ENCODE results near the gene NES. TPM values are rescaled to one million over a fixed set of nuclear protein-coding genes. Genes with fewer than 3 reads are reported as not detected.

Gene NES
- polyA plus RNA-seq, 3 donors: not detected

GRCh38 chr1:156705321-156705917 is 28.2 kb upstream of the NES start, which contains the start of gene CRABP2:
Gene CRABP2, minus strand, starts transcription at chr1:156705583. Its CDS starts 137 bp downstream, at chr1:156705446.
- H3K4me1 Mint-ChIP-seq: peaks cover 28% of the 10 kb centered on the region
- H3K27ac Mint-ChIP-seq: peak within 1 kb of the TSS in 1 of 7 donors; percentile 37
- no peak for TF ChIP-seq CTCF (IDR thresholded peaks at IDR 0.05)
- H3K27ac ChIP-seq (ENCODE audit: low read depth in 1 of 2, low read length in 2 of 2): no peak within 1 kb of the TSS
- peaks cover 44 to 72% of the 10 kb centered on the region in 2 donors for H3K27me3 ChIP-seq (ENCODE audit: control insufficient read depth in 2 of 2, insufficient read depth in 2 of 2, low read length in 2 of 2)
- H4K20me1 ChIP-seq (ENCODE audit: insufficient read depth, low read length): no peaks in the 10 kb centered on the region
- H3K79me2 ChIP-seq (ENCODE audit: insufficient read depth, low read length): no peaks in the 10 kb centered on the region
- H3K9me3 Mint-ChIP-seq: peaks cover 0 to 25% (median 10%) of the 10 kb centered on the region in 7 donors
- peak within 1 kb of the TSS; percentile 57 to 83 for H3K4me3 Mint-ChIP-seq
- peak within 1 kb of the TSS in 1 of 3 experiments; percentile 45 for H3K4me3 ChIP-seq (replicated peaks in 1 of 3; ENCODE audit: low read depth in 2 of 3, low read length in 3 of 3)
- WGBS (ENCODE audit: insufficient coverage): 3% methylated on average over 25 of the region's 42 CpGs
- H3K4me1 ChIP-seq (ENCODE audit: control insufficient read depth in 1 of 2, insufficient read depth in 2 of 2, low read length in 2 of 2): peaks cover 20 to 22% of the 10 kb centered on the region in 2 donors
- peak within 1 kb of the TSS; percentile 62 for H3K4me2 ChIP-seq (replicated peaks; ENCODE audit: extremely low read depth, low read length, poor library complexity, severe bottlenecking)
- no peaks in the 10 kb centered on the region for H3K36me3 ChIP-seq (replicated peaks in 1 of 2; ENCODE audit: control insufficient read depth in 1 of 2, insufficient read depth in 2 of 2, low read length in 2 of 2)
- peaks cover 0 to 15% of the 10 kb centered on the region in 2 donors for H3K9me3 ChIP-seq (replicated peaks in 1 of 2; ENCODE audit: control insufficient read depth in 1 of 2, insufficient read depth in 1 of 2, low read length in 2 of 2)
- peaks cover 0 to 11% of the 10 kb centered on the region in 2 donors for H3K36me3 Mint-ChIP-seq
- intact Hi-C loops (cut with micrococcal nuclease): no loop called here
- H3K27me3 Mint-ChIP-seq (ENCODE audit: low read depth in 3 of 3): peaks cover 75 to 87% (median 79%) of the 10 kb centered on the region in 3 donors
- H2AFZ ChIP-seq (ENCODE audit: insufficient read depth, low read depth, low read length, poor library complexity, severe bottlenecking): no peak within 1 kb of the TSS
- no peak within 1 kb of the TSS for H3K9ac ChIP-seq (ENCODE audit: insufficient read depth, low read length, poor library complexity, severe bottlenecking)
- DNase-seq: no peak

GRCh38 chr1:156704930-156705320 is 27.7 kb upstream of the NES start:
- Histone ChIP-seq H3K79me2 (ENCODE audit: insufficient read depth, low read length) (no peaks in the 10 kb centered on the region), H4K20me1 (ENCODE audit: insufficient read depth, low read length) (no peaks in the 10 kb centered on the region), H3K27me3 (ENCODE audit: control insufficient read depth in 2 of 2, insufficient read depth in 2 of 2, low read length in 2 of 2) (peaks cover 44 to 72% of the 10 kb centered on the region in 2 donors), H3K9ac (ENCODE audit: insufficient read depth, low read length, poor library complexity, severe bottlenecking) (no peak overlapping the region), H3K9me3 (replicated peaks in 1 of 2; ENCODE audit: control insufficient read depth in 1 of 2, insufficient read depth in 1 of 2, low read length in 2 of 2) (peaks cover 0 to 15% of the 10 kb centered on the region in 2 donors), H3K27ac (ENCODE audit: low read depth in 1 of 2, low read length in 2 of 2) (no peak overlapping the region), H3K4me2 (replicated peaks; ENCODE audit: extremely low read depth, low read length, poor library complexity, severe bottlenecking) (peak overlapping the region; percentile 62), H3K4me3 (replicated peaks in 1 of 3; ENCODE audit: low read depth in 2 of 3, low read length in 3 of 3) (no peak overlapping the region), H3K36me3 (replicated peaks in 1 of 2; ENCODE audit: control insufficient read depth in 1 of 2, insufficient read depth in 2 of 2, low read length in 2 of 2) (no peaks in the 10 kb centered on the region), H3K4me1 (ENCODE audit: control insufficient read depth in 1 of 2, insufficient read depth in 2 of 2, low read length in 2 of 2) (peaks cover 20 to 22% of the 10 kb centered on the region in 2 donors), H2AFZ (ENCODE audit: insufficient read depth, low read depth, low read length, poor library complexity, severe bottlenecking) (no peak overlapping the region)
- 2% methylated on average over 29 of the region's 29 CpGs for WGBS (ENCODE audit: insufficient coverage)
- Mint-ChIP-seq H3K27ac (peak overlapping the region in 1 of 7 donors; percentile 37), H3K27me3 (ENCODE audit: low read depth in 3 of 3) (peaks cover 78 to 87% (median 79%) of the 10 kb centered on the region in 3 donors), H3K4me1 (peaks cover 28% of the 10 kb centered on the region), H3K36me3 (peaks cover 0 to 11% of the 10 kb centered on the region in 2 donors), H3K4me3 (peak overlapping the region; percentile 45 to 81), H3K9me3 (peaks cover 0 to 25% (median 10%) of the 10 kb centered on the region in 7 donors)
- TF ChIP-seq CTCF (IDR thresholded peaks at IDR 0.05): no peak
- peak; percentile 29 to 69 (median 36) for DNase-seq
- intact Hi-C loops (cut with micrococcal nuclease): no loop called here
